GM19239 (cell line): ENCODE results near the gene NHLRC3.
A peak's percentile ranks its signal among the peaks of the same experiment; 100 is the strongest.
"Not testable (repeated sequence)": the region's sequence is repeated elsewhere in the genome, so short reads cannot be mapped to it uniquely, and the experiment has no call there.

Experiments used
- DNase-seq: peaks from one replicate; pipeline ENCODE4 v3.0.0; 2011; ENCODE audit warnings: low spot score; ENCODE audit not compliant: insufficient read length
- FAIRE-seq: peaks from 2 replicates; lab custom pipeline; 2011; peaks lifted over from hg19 to GRCh38; lab: Jason Lieb, UNC

Gene NHLRC3, protein sequence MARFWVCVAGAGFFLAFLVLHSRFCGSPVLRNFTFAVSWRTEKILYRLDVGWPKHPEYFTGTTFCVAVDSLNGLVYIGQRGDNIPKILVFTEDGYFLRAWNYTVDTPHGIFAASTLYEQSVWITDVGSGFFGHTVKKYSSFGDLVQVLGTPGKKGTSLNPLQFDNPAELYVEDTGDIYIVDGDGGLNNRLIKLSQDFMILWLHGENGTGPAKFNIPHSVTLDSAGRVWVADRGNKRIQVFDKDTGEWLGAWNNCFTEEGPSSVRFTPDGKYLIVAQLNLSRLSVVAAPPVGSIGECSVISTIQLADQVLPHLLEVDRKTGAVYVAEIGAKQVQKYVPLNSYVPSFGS

DNA sequence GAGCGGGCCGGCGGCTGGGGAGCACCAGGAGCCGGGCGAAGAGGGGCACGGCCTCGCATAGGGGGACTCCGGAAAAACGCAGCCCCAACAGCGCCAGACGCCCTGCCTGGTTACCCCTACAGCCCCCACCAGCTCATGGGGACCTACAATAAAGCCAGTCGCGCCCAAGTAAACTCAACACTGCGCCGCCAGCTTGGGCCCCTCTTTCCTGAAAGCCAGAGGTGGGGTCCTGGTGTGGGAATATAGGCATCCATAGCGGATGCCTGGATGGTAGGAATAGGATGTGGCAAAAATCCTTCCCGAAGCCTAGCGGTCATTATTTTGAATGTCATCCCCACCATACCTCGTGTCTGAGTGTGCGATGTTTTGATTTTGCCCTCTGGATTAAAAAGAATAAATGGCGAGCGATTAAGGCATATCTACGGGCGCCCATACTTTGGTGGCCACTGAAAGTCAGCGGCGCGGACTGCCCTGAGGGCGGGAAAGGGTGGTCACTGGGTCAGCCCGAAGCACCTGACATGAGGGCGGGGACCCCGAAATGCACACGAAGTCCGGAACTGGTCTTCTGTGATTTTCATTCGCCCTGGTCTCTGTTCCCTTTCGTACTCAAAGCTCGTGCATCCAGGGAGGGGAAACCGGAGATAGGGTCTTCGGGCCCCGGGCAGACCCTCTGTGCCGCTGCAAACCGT is at the start of gene NHLRC3, which contains the start of gene PROSER1:
Gene NHLRC3 (plus strand): TSS at position 577 of the 689 bp plus-strand sequence. CDS start 184 bp downstream, outside the sequence.
Gene PROSER1 (minus strand): TSS at position 210 of the 689 bp plus-strand sequence. CDS start 847 bp downstream, outside the sequence.
- DNase-seq (peak; percentile 30), FAIRE-seq (peak; percentile 98)

DNA sequence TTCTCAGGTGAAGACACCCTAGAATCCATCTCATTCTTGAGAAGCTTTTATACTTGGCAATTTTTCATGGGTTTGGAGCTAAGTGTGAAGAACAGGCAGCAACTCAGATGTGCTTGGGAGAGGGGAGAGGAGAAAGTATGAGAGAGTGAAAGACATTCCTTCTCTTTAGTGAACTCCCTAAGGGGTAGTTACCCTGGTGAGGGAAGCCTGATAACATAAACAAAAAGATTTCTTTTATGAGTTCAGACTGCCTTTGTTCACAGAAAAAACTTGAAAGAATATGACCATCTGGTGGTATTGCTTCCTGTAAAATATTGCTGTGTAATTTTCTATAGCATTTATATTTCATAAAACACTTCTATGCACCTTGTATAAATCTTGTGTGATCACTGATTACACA is 47.6 kb upstream of the NHLRC3 start, which contains the start of gene STOML3:
Gene STOML3 (minus strand): TSS at position 139 of the 400 bp plus-strand sequence. CDS start 110 bp downstream, at position 29.
- DNase-seq (no peak), FAIRE-seq (no peak)

DNA sequence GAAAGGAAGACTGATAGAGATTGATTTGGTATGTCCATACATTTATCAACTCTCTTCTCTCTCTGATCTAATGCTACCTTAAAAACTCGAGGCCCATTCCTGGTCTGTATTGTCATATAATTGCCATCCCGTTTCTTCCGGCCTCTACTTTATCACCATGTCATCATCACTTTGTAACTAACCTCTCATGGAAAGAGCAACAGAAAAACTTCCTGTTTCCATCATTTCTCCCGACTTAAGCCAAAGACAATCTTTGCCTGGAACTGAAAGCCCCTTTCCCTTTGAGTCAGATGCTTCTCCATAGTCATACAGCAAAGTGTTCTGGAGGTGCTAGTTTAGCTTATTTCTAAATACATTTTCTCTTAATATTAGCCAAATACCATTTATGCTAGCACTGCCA is 44.9 kb upstream of the NHLRC3 start:
- DNase-seq (no peak), FAIRE-seq (no peak)

DNA sequence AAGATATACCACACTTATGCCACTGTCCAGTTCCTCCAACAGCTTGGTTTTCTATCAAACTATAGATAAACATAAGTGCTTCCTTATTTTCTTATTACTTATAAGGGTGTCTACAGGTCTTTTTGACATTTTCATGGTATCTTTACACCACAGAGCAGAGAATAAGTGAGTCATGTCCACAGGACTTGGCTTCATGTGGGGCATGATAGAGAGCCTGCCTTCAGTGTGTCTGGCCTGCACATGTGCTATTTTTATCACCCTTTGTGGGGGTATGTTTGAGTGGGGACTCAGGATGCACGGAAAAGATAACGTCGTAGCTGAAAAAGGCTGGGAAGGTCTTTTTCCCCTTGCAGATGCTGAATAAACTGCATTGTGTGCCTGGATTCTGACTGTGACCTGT is 39.5 kb upstream of the NHLRC3 start:
- FAIRE-seq (no peak), DNase-seq (no peak)

DNA sequence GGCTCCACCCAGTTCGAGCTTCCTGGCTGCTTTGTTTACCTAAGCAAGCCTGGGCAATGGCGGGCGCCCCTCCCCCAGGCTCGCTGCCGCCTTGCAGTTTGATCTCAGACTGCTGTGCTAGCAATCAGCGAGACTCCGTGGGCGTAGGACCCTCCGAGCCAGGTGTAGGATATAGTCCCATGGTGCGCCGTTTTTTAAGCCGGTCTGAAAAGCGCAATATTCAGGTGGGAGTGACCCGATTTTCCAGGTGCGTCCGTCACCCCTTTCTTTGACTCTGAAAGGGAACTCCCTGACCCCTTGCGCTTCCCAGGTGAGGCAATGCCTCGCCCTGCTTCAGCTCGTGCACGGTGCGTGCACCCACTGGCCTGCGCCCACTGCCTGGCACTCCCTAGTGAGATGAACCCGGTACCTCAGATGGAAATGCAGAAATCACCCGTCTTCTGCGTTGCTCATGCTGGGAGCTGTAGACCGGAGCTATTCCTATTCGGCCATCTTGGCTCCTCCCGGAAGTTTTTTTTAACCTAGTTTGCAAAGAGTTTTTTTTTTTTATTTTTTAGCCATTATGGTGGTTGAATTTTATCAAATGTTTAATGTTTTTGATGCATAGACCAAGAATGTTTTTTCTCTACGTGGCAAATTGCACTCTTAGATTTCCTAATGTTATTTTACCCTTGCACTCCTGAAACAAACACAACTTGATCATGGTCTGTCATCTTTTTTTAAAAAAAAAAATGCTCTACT is 31.7 kb upstream of the NHLRC3 start:
- DNase-seq, FAIRE-seq: not testable (repeated sequence)

DNA sequence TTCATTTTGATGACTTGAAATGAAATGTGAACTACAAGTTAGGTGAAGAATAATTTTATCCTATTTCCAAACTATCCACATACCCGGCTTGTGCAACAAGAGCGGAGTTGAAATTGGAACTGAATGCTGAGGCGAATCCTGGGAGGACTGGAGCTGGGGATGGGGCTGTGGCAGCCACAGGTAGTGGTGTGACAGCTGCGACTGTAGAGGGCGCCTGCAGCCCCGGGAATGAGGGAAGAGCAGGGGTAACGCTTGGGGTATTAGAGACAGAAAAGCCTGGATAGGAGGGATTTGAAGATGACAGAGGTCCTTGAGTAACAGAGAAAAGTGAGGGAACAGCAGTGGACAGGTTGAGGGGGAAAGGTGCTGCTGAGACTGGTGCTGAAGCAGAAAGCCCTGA is 25.6 kb upstream of the NHLRC3 start:
- DNase-seq (no peak), FAIRE-seq (no peak)

DNA sequence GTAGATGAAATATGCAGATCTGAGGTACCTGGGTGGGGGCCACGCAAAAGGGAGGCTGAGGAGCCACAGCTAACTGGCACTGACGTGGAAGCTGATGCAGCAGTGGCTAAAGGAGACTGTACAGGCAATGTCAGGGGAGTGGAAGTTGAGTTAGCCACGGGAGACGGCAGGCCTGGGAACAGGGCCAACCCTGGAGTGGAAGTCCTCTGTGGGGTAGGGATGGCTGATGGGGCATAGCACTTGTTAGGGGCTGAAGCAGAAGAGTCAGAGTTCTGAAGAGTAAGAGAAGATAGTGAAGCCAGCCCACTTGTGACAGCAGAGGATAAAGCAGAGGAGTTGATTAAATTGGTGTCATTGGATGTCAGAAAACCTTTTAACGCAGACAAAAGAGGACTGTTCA is 24.8 kb upstream of the NHLRC3 start:
- no peak for DNase-seq
- no peak for FAIRE-seq

DNA sequence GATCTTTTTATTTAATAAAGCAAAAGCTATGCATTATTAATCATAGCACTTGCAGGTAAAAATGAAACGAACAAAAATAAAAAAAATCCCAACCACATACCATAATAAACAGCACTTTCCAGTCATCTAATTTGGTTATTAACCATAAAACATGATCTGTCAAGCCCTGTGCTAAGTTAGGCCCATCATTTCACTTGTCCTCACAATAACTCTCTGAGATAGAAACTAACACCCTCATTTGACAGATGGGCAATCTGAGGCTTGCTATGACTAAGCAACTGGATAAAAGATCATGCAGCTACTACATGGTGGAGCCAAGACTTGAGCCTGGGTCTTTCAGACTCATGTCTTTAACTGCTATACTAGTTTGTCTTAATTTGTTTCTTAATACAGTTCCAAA is 22.2 kb upstream of the NHLRC3 start:
- no peak for DNase-seq
- FAIRE-seq = peak; percentile 18

DNA sequence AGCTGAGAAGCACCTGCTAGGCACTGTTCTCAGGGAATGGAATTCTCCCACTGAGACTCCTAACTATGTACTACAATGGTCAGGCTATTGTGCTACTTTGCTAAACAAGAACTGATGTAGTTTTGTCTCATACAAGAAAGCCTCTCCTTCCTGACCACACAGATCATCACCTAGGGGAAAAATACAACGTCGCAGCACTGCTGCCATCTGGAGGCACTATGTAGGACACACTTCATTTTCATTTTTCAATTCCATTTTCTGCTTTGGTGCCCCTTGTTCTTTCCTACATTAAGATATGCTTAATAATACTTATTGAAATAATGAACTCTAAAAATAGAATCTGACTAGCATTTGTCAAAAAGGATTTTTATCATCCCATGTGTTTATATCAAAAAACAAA is 21.5 kb upstream of the NHLRC3 start:
- DNase-seq (no peak), FAIRE-seq (peak; percentile 90)

DNA sequence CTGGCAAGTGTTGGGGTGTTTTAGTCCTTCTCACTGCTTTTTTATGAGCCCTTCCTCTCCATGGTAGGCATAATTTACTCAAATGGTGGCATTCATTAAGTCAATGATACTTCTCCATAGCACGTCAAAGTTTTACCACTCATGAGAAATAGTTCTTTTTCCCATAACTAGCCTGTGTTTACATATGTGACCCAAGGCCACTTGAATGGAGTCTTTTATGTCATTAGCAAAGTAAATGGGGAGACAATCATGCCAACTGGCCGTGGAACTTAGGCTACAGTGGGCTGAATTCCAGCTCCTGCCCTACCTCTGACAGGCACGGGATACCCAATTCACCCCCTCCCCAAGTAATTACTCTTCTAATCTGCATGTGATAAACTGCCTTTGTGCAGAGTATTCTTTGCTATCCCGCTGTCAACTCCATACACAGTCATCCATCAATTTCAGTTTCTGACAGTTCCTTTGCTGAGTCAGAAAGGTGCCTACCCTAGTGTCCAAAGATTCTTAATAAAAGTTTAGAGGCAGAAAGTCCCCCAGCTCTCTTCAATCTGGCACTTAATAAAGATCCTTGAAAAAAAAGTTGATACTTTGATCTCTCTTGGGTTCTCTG is 17.3 kb upstream of the NHLRC3 start:
- DNase-seq (no peak), FAIRE-seq (no peak)

DNA sequence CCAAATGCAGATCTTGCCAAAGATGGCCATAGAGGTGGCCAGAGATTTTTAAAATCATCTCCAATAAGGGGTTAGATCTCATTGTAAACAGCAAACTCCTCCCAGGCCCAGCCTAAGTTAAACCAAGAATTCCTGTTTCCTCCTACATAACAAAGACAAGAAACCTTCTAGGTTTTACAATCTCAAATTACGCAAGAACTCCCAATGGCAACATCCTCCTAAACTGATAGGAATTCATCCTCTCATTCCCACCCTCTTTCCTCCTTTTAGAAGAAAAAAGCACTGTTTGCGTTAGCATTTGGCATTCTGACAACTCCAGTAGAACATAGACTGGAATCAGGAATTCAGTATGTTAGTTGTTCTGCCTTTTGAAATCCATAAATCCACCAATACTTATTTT is 14.9 kb upstream of the NHLRC3 start:
- FAIRE-seq (no peak), DNase-seq (no peak)

DNA sequence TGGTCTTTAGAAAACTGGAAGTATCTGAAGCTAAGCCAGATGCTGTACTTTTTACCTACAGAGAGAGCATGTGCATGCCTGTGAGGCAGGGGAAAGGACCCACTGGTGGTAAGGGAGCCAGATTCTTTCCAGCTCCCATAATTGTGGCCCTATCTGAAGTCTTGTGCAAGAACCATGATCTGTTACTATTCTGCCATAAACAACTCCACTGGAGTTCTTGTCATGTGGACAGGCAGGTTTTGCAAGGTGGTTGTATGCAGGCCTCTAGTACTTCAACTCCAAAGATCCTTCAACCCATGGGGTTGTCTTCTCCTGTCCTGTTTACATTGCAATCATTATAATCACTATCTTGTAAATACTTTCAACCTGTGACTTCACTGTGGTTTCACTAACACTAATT is 14.5 kb upstream of the NHLRC3 start:
- FAIRE-seq (no peak), DNase-seq (no peak)

DNA sequence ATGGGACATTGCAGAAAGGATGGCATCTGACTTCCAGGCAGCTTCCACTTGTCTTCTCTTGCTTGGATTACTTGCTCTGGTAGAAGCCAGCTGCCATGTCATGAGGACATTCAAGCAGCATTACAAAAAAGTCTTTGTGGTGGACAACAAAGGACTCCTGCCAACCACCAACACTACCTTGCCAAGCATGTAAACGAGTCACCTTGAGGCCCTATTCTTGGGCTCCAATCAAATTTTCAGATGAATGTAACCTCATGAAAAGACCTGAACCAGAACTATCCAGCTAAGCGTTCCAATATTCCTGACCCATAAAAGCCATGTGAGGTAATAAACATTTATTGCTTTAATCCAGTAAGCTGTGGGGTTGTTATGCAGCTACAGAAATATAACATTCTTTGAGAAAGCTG is 12.8 kb upstream of the NHLRC3 start:
- no peak for DNase-seq
- FAIRE-seq = no peak

DNA sequence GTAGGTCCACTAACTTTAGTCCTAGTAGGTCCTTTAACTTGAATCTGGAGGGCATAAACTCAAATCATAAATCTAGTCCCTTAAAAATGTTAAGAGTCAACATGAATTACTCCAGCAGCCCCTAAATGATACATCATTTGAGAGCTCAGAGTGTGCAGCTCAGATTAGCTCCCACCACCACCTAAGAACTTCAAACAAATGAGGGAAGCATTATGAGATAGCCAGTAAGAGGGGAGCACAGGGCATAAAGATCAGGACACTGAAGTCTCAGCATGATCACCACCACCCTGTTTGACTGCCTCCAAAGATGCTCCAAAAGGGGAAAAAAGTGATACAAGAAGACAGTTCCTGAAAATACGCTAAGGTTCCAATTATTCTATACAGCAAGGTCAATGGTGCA is 6.1 kb upstream of the NHLRC3 start:
- no peak for DNase-seq
- FAIRE-seq = no peak

DNA sequence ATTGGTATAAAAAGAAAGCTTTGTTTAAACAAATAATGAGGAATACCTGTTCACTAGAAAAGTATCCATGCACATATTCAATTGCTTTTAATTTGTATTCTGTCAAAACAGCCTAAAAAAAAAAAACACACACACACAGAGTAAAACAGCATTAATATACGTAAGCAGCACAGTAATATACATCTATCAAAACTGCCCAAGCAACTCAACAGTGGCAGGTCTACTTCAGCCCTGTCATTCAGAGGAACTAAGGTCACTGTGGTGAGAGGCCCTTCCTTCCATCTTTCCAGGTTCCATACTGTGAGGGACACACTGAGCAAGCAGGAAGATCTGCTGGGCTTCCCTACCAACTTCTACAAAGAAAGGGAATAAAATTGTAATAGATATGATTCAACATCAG is 4.2 kb upstream of the NHLRC3 start:
- DNase-seq (no peak), FAIRE-seq (no peak)

DNA sequence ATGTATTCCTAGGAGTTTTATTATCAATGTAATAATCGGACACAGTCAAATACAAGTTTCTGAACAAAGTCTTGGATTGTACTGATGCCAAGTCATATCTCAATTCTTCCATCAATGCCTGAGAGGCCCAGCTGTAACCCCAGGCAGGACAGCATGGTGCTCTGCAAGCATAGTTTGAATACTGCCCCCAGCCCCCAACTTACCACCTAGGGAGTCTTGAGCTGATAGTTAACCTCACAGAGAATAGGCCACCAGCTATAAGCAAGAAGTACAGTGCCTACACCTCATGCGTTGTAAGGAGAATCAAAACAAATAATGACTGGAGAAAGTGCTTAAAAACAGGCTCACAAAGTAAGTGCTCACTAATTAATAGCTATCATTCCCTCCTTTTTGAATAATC is 3.1 kb upstream of the NHLRC3 start:
- FAIRE-seq (peak; percentile 75), DNase-seq (no peak)

DNA sequence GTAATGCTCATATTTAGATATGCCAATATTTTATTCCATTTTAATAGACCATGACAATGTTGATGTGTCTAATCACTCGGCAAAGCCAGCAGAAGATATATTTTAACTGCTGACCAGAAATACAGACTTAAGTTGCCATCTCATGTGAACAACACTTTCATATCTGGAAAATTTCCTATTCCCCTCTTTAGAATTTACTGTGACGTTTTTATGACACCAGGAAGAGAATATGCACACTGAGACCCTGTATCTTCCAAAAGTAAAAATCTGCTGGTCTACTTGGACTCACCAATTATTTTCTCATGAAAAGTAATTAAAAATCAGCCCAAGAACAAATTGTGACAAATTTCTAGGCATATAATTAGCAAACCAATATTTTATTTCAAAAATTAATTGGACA is 2.5 kb upstream of the NHLRC3 start:
- DNase-seq (no peak), FAIRE-seq (no peak)

DNA sequence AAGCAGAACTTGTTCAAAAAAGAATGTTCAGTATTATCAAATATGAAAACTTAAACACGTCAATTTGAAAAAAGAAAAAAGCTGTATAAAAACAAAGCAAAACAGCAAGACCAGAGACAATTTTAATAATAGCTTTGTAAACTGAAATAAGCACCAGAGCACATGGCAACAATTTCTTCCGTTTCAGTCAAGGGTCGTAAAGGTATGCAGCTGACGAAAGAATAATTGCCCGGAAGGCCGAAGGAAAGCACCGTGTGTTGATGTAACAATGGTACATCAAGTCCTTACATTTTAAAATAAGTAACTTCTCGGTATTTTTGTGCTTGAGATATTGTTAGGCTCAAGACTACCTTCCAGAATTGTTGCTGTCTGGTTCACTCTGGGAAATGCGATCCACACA is 2.0 kb upstream of the NHLRC3 start:
- FAIRE-seq (peak; percentile 89), DNase-seq (no peak)

DNA sequence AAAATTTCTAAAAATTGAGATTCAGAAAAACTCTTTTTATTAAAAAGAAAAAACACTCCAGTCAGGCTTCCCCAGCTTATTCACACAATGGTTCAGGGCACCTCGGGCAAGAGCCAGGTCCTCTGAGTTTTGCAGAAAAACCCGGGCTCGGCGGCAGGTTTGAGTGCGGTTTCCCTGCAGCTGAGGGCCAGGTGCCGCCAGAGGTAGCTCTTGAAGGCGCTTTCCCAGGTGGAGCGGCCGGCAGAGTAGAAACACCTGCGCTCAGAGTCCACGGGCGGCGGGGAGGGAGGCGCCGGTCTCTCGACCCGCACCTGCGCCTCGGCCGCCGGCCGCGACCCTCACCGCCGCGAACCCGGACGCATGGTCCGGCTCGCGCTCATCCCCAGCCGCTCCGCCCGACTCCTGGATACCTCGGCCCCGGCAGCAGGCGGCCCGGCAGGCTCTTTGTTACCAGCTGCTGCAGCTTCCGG is 811 bp upstream of the NHLRC3 start:
- DNase-seq = no peak
- no peak for FAIRE-seq

DNA sequence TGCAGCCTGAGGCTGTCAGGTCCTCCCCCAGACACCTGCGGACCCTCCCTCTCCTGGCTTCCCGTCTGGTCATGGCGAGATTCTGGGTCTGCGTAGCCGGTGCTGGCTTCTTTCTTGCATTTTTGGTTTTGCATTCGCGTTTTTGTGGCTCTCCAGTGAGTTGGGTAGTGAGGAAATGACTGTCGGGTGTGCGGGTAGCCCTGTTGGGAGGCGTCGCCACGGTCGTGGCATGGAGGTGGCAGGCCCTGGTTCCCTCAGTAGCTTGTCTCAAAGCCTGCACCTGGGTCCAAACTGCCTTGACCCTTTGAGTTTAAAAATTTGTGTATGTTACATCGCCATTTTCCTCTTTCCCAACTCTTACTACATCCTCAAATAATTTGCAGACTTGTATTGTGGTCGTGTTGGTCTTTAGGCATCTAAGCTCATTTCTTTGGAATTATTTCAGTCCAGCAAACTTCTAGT is 344 bp downstream of the NHLRC3 start:
- DNase-seq = no peak
- no peak for FAIRE-seq
